ENCODE measurements around the gene ACOX3. TPM values are rescaled to one million over a fixed set of nuclear protein-coding genes. Genes with fewer than 3 reads are reported as not detected.
A peak's percentile ranks its signal among the peaks of the same experiment; 100 is the strongest.
"Not testable (repeated sequence)": the region's sequence is repeated elsewhere in the genome, so short reads cannot be mapped to it uniquely, and the experiment has no call there.

ACOX3 gene
- 10 to 100 TPM; 16.8 to 17.7 TPM for total RNA-seq

DNA sequence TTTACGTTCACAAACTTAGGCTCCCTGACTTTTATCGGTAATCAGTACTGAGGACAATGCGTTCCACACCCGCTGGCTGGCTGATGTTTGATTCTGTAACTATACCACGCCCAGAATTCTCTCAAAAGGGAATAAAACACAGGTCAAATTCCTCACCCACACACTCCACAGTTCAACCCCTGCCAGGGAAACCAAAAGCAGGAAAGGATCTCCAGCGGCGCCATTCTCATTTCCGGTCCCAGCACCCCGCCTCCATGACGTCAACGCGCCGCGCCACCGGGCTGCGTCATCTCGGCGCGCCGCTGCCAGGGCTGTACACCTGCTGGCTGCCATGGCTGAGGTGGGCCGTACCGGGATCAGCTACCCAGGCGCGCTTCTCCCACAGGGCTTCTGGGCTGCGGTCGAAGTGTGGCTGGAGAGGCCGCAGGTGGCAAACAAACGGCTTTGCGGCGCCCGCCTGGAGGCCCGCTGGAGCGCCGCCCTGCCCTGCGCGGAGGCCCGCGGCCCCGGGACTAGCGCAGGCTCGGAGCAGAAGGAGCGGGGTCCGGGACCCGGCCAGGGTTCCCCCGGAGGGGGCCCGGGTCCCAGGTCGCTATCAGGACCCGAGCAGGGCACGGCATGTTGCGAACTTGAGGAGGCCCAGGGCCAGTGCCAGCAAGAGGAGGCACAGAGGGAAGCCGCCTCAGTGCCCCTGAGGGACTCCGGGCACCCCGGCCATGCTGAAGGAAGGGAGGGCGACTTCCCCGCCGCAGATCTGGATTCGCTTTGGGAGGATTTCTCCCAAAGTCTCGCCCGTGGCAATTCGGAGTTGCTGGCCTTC lies at the start of gene ACOX3, which contains the start of gene TRMT44:
TSS of gene ACOX3 (minus strand) at position 232 of the 820 bp plus-strand sequence. CDS start 24,202 bp downstream, outside the sequence.
TSS of gene TRMT44 (plus strand) at position 286 of the 820 bp plus-strand sequence. CDS start at position 332, 46 bp downstream.
- peaks cover 24% of the 10 kb centered on the region for H3K36me3 Mint-ChIP-seq (ENCODE audit: low read depth)
- POLR2A ChIA-PET: interaction anchor here (1.0 to 3.7 kb wide), 9 partner anchors 9 to 471 kb away, joined by 3 to 43 read pairs (median 4); partner anchors contain the start of gene SH3TC1
- CTCF ChIA-PET: interaction anchor here (0.6 to 3.3 kb wide), 4 partner anchors 11 to 572 kb away, joined by 3 to 27 read pairs (median 4); no protein-coding TSS in a partner anchor
- H3K4me3 Mint-ChIP-seq: peak within 1 kb of the TSS; percentile 99
- no peaks in the 10 kb centered on the region for H3K27me3 Mint-ChIP-seq
- peak; percentile 95 for DNase-seq
- peak within 1 kb of the TSS; percentile 99 for H3K27ac Mint-ChIP-seq
- peaks cover 77% of the 10 kb centered on the region for H3K4me1 Mint-ChIP-seq
- no peaks in the 10 kb centered on the region for H3K9me3 Mint-ChIP-seq

DNA sequence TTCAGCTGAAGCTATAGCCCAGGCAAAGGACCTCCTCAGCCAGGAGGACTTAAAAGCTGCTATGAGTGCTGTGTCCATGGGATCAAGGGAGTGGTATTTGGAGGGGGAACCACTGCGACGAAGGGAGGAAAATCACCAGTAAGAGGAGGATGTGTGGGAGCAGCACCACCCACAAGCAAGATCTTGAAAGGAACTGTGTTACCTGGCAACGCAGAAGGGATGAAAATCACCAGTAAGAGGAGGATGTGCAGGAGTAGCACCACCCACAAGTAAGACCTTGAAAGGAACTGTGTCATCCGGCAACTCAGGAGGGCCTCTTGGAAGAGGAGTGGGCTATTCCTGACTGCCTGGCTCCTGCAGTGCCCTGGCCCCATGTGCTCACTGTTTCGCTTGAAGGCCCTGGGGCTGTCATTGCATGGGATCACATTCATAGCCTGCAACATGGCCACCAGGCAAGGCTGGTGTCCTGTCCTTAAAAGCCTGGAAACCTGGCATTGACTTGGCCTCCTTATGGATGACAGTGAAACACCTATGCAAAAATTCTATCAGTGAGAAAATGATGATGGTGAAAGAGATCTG lies 48.4 kb upstream of the ACOX3 start:
- ChIA-PET POLR2A (no interaction called here), CTCF (no interaction called here)
- Mint-ChIP-seq H3K27me3 (no peaks in the 10 kb centered on the region), H3K27ac (no peak overlapping the region), H3K4me1 (no peaks in the 10 kb centered on the region), H3K9me3 (no peaks in the 10 kb centered on the region), H3K4me3 (no peak overlapping the region), H3K36me3 (ENCODE audit: low read depth) (no peaks in the 10 kb centered on the region)
- DNase-seq: no peak

DNA sequence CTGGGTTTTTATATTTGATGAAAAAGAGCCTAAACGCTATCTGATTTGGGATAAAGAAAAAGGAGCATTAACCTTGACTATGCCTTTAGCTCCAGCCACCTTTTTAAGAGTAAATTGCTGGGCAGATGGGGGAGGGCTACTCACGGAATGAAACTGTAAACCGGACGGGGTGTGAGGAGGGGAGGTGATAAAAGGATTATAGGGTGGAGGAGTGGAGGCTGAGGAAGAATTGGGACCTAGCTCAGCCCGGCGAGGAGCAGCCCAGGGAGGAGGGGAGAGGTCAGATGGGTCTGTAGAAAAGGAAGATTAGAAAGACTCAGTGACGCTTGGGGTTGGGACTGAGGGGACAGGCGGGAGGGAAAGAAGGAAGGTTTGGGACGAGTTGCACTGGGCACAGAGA lies 46.1 kb upstream of the ACOX3 start:
- H3K27ac Mint-ChIP-seq; DNase-seq; H3K27me3 Mint-ChIP-seq; H3K9me3 Mint-ChIP-seq; H3K4me1 Mint-ChIP-seq; CTCF ChIA-PET; H3K4me3 Mint-ChIP-seq; POLR2A ChIA-PET; H3K36me3 Mint-ChIP-seq (ENCODE audit: low read depth): not testable (repeated sequence)

DNA sequence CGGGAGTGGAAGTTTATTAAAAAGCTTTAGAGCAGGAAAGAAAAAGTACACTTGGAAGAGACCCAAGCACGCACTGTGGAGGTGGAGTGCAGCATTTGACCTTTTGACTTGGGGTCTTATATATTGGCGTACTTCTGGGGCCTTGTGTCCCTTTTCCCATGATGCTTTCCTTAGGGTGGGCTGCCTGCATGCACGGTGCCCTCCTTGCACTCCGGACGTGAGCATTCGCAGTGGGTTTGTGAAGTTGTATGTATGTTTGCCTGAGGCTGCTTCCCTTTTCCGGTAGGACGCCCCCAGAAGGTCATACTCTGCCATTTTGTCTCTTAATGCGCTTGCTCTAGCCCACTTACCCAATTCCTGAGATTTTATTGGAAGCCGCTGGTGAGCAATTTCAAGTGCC lies 39.7 kb upstream of the ACOX3 start:
- ChIA-PET POLR2A (interaction anchor here (0.8 kb wide), 1 partner anchor 14 kb away, joined by 3 read pairs; no protein-coding TSS in a partner anchor), CTCF (interaction anchor here (2.1 kb wide), 1 partner anchor 12 kb away, joined by 9 read pairs; no protein-coding TSS in a partner anchor)
- H3K36me3 Mint-ChIP-seq (ENCODE audit: low read depth): no peaks in the 10 kb centered on the region
- H3K4me1 Mint-ChIP-seq: peaks cover 4% of the 10 kb centered on the region
- H3K4me3 Mint-ChIP-seq: no peak overlapping the region
- no peak for DNase-seq
- H3K27ac Mint-ChIP-seq: no peak overlapping the region
- no peaks in the 10 kb centered on the region for H3K9me3 Mint-ChIP-seq
- H3K27me3 Mint-ChIP-seq: no peaks in the 10 kb centered on the region

DNA sequence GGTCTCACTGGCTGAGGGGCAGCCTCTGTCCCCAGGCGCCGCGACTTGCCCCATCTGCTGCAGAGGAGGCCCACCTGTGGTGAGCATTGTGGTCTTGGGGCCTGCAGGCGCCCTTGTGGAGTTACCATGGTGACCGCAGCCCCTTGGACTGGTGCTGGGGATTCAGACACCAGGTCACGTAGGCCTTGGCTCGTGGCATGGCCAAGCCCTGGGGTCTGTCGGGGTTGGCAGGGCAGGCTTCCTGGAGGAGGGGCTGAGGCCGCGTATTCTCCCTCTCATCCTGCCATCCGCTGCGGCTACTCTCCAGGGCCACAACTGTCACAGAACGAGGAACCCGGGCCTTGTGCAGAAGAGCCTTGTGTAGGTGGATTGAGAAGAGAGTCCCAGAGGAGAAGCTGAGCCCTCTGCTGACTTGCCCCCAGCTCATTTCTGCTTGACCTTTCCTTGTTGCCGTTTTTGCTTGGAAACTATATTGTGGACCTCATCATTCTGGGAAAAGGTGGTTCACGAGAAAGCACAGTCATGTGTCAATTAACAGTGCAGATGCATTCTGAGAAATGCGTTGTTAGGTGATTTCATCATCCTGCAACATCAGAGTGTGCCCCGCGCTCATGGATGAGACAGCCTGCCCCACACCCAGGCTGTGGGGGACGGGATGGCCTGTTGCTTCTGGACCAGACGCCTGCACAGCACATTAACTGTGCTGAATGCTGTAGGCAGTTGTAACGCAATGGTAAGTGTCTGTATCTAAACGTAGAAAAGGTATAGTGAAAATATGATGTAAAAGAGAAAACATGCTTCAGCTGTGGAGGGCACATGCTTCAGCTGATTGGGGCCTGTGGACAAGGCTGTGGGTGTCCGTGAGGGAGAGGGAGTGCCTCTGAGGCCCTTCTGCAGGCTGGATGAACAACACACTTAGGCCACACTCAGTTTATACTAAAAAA lies 38.5 kb upstream of the ACOX3 start:
- Mint-ChIP-seq H3K27me3 (no peaks in the 10 kb centered on the region), H3K36me3 (ENCODE audit: low read depth) (no peaks in the 10 kb centered on the region), H3K27ac (peak overlapping the region; percentile 32), H3K9me3 (no peaks in the 10 kb centered on the region), H3K4me3 (no peak overlapping the region), H3K4me1 (peaks cover 4% of the 10 kb centered on the region)
- ChIA-PET CTCF (interaction anchor here (2.1 kb wide), 1 partner anchor 10 kb away, joined by 9 read pairs; no protein-coding TSS in a partner anchor), POLR2A (interaction anchor here (0.8 kb wide), 1 partner anchor 15 kb away, joined by 3 read pairs; no protein-coding TSS in a partner anchor)
- no peak for DNase-seq

DNA sequence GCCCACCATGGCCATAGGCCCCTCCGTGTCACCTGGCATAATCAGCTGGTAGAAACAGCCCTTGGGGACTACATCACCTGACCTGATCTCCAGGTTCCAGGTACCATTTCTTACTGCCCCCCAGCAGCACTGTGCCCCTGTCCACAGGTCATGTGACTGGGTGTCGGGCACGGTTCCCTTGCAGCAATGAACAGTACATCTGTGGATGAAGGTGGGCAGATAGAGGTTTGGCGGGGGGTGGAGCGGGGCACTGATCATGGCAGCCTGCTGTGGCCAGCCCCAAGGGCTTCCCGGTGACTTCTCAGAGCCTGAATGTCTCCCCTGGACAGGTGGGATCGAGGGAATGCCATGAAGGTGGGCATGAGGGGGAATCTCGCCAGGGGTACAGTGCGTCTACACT lies 37.8 kb upstream of the ACOX3 start:
- no peak overlapping the region for H3K27ac Mint-ChIP-seq
- CTCF ChIA-PET: no interaction called here
- H3K36me3 Mint-ChIP-seq (ENCODE audit: low read depth): no peaks in the 10 kb centered on the region
- H3K9me3 Mint-ChIP-seq: no peaks in the 10 kb centered on the region
- DNase-seq: no peak
- POLR2A ChIA-PET: no interaction called here
- no peaks in the 10 kb centered on the region for H3K27me3 Mint-ChIP-seq
- H3K4me3 Mint-ChIP-seq: no peak overlapping the region
- peaks cover 4% of the 10 kb centered on the region for H3K4me1 Mint-ChIP-seq

DNA sequence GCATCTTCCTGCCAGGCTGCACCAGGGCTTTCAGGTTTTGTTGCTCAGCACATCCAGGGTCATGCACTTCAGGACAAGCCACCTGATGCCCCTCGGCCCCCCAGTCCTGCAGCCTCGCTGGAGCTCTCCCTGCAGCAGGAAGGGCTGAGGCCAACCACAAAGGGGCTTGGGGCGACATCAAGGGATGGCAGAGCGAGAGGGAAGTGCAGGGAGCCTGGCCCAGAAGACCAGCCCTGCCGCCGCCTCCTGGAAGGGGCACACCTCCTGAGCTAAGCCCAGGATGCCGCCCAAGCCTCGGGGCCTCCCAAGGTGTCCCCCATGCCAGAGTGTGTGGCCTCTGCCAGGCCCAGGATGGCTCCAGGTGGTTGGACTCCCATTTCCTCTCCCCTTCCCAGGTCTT lies 37.2 kb upstream of the ACOX3 start:
- DNase-seq: no peak
- H3K27ac Mint-ChIP-seq: no peak overlapping the region
- no peak overlapping the region for H3K4me3 Mint-ChIP-seq
- POLR2A ChIA-PET: no interaction called here
- no peaks in the 10 kb centered on the region for H3K36me3 Mint-ChIP-seq (ENCODE audit: low read depth)
- CTCF ChIA-PET: interaction anchor here (1.3 kb wide), 1 partner anchor 9 kb away, joined by 3 read pairs; no protein-coding TSS in a partner anchor
- no peaks in the 10 kb centered on the region for H3K27me3 Mint-ChIP-seq
- H3K4me1 Mint-ChIP-seq: peaks cover 4% of the 10 kb centered on the region
- no peaks in the 10 kb centered on the region for H3K9me3 Mint-ChIP-seq

DNA sequence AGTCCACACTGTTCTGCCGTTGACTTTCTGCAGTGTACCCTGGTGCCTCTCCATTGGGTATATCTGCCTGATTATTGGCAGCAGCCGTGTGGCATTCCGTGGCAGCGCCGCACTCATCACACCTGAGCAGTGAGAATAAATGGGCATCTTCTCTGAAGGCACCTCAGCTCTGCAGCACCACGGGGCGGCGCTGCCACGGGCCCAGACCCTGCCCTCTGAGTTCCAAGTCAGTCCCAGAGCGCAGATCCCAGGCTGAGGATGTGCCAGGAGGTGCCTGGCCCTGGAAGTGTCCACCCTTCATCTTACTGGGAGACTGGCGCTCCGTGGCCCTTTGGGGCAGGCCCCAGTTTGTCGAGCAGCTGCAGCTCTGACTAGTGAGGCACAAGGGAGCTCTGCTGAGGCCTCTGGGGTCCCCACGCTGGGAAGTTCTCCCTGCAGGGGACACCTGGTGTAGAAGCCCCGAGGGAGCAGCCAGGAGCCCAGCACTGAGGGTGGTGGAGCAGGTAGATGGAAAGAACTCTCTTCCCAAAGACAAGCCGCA lies 36.6 kb upstream of the ACOX3 start:
- no peak for DNase-seq
- Mint-ChIP-seq H3K4me1 (peaks cover 4% of the 10 kb centered on the region), H3K36me3 (ENCODE audit: low read depth) (no peaks in the 10 kb centered on the region), H3K27ac (peak overlapping the region; percentile 21), H3K4me3 (no peak overlapping the region), H3K27me3 (no peaks in the 10 kb centered on the region), H3K9me3 (no peaks in the 10 kb centered on the region)
- ChIA-PET POLR2A (no interaction called here), CTCF (interaction anchor here (0.8 to 1.3 kb wide), 2 partner anchors 9 to 130 kb away, joined by 3 read pairs; no protein-coding TSS in a partner anchor)

DNA sequence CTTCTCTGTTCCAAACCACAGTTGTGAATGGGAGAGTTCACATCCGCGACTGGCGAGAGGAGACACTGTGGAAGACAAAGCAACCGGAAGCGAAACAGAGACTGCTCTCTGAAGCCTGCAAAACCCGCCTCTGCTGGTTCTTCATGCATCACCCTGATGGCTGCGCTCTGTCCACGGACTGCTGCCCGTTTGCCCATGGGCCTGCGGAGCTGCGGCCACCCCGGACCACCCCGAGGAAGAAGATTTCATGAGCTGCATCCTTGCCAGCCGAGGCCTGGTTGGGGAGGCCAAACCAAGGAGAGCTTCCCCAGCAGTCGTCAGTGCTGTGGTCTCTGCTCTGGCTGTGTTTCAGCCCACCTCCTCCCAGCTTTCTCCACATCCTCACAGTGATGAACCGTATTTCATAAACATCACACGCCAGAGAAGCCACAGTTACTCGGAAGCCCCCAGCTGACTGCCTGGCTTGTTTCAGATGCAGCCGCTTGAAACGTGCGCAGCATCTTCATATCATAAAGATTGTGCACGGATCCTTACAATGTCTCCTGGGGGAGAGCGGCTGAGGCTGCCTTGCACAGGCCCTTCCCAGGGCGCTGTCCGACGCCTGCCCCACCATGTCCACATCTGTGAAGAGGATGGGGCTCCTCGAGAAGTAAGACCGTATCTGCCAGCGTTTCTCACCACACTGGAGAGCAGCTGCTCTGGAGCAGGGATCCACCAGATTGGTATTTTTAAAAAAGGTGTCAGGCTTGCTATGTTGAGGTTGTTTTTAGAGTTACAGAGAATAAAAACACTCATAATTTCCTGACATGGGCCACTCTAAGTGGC lies 35.4 kb upstream of the ACOX3 start:
- DNase-seq: no peak
- Mint-ChIP-seq H3K36me3 (ENCODE audit: low read depth) (no peaks in the 10 kb centered on the region), H3K27ac (no peak overlapping the region), H3K4me3 (no peak overlapping the region), H3K27me3 (no peaks in the 10 kb centered on the region), H3K4me1 (peaks cover 4% of the 10 kb centered on the region), H3K9me3 (no peaks in the 10 kb centered on the region)
- CTCF ChIA-PET: interaction anchor here (0.8 kb wide), 1 partner anchor 131 kb away, joined by 3 read pairs; no protein-coding TSS in a partner anchor
- POLR2A ChIA-PET: no interaction called here

DNA sequence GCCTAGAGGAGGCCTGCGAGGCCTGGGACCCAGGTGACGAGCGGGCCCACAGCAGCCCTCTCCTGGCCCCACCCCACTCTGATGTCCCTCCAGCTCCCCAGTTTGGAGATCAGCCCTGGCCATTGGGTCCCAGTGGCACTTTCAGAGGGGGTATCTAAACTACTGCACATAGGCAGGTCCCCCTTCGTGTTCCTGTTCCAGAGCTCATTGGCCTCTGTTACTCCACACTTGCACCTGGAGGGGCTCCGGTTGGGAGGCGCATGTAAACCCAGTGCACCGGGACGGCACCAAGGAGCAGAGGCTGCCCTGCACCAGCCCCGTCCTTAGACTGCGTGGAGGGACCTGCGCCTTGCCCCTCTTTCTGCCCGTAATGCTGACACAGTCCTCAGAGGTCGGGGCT lies 34.3 kb upstream of the ACOX3 start:
- Mint-ChIP-seq H3K36me3 (ENCODE audit: low read depth) (no peaks in the 10 kb centered on the region), H3K4me1 (peaks cover 4% of the 10 kb centered on the region), H3K27me3 (no peaks in the 10 kb centered on the region), H3K4me3 (no peak overlapping the region), H3K27ac (no peak overlapping the region), H3K9me3 (no peaks in the 10 kb centered on the region)
- CTCF ChIA-PET: no interaction called here
- POLR2A ChIA-PET: no interaction called here
- no peak for DNase-seq

DNA sequence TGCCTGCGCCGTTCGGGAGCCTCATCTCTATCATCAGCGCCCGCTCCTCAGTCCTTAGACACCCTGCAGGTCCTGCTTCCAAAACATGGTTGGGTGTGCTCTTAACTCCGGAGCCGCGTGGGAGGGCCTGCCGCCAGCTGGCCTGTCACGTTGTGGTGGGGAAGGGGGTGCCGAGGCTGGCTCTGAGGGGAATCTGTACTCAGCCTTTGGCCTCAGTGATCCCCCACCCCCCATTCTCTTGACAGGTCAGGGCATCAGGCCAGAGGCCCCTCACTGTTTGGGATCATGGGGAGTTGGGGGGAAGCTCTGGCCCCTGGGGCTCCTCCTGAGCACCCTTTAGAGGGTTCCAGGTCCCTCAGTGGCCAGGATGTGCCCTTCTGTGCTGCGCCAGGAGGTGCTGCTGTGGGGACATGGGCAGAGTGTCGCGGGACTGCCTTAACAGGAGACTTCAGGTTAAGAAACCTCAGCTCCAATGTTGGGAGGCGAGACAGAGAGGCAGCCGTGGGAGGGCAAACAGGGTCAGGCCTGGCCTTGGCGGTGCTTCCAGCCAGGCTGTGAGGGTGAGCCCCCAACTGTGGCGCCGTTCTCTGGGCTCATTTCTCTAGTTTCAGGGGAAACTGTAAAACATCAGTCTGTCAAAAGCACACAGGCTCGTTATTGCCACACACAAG lies 33.5 kb upstream of the ACOX3 start:
- H3K27me3 Mint-ChIP-seq: no peaks in the 10 kb centered on the region
- H3K36me3 Mint-ChIP-seq (ENCODE audit: low read depth): peaks cover 4% of the 10 kb centered on the region
- no peak for DNase-seq

More for the DNA sequence above, 33.5 kb upstream of the ACOX3 start:
- Mint-ChIP-seq H3K4me3 (no peak overlapping the region), H3K27ac (no peak overlapping the region), H3K4me1 (peaks cover under 1% of the 10 kb centered on the region), H3K9me3 (no peaks in the 10 kb centered on the region)
- ChIA-PET CTCF (no interaction called here), POLR2A (no interaction called here)
